Sigmoid colon (tissue), 4 donors: ENCODE results near the gene PIGR.

Experiments used
- CTCF ChIP-seq, 4 experiments: fragments of 450-650 bp in 3 of 4; fragments of 200-600 bp in 1 of 4; IDR thresholded peaks; one replicate each; pipeline ENCODE4 v1.5.1; 2016 to 2019; ENCODE audit warnings: antibody characterized with exemption in 4 of 4, mild to moderate bottlenecking in 3 of 4, moderate library complexity in 2 of 4
- EP300 ChIP-seq, 4 donors: sonication (generic); formaldehyde crosslinking; IDR thresholded peaks; one replicate each; pipeline ENCODE4 v1.6.1; 2017; ENCODE audit warnings: antibody characterized with exemption in 4 of 4
- POLR2A ChIP-seq, 2 donors: fragments of 450-650 bp; IDR thresholded peaks; one replicate each; pipeline ENCODE4 v1.6.1; 2016; ENCODE audit warnings: antibody characterized with exemption in 2 of 2, mild to moderate bottlenecking in 2 of 2, moderate library complexity in 2 of 2
- POLR2AphosphoS5 ChIP-seq, 4 donors: sonication (generic); formaldehyde crosslinking; IDR thresholded peaks; one replicate each; pipeline ENCODE4 v1.6.1; 2017; ENCODE audit warnings: antibody characterized with exemption in 4 of 4

GRCh38 chr1:206971029-206971655 lies 24.9 kb upstream of the PIGR start:
- TF ChIP-seq EP300 (IDR thresholded peaks at IDR 0.05), result no peak
- no peak for TF ChIP-seq POLR2A (IDR thresholded peaks at IDR 0.05)
- no peak for TF ChIP-seq CTCF (IDR thresholded peaks at IDR 0.05)
- no peak for TF ChIP-seq POLR2AphosphoS5 (IDR thresholded peaks at IDR 0.05)
